Endothelial cell of umbilical vein (primary cell): Measurements from ENCODE around the gene TRMT112. TPM values are rescaled to one million over a fixed set of nuclear protein-coding genes. Genes with fewer than 3 reads are reported as not detected.
A peak's percentile ranks its signal among the peaks of the same experiment; 100 is the strongest.

Source experiments
- BruUV-seq: library from RNA; stranded (reverse); fragments of 400-500 nt; replicated peaks from 2 replicates; lab custom pipeline; 2021; lab: Mats Ljungman, UMichigan
- CTCF ChIA-PET: fragments of 300-600, 350-600 bp; sonication (Branson Sonifier 250); formaldehyde crosslinking; loops from one replicate; lab custom pipeline; 2021; ENCODE audit warnings: antibody characterized with exemption, inconsistent platforms; lab: Charles Lee
- POLR2A ChIA-PET: fragments of 300-600, 350-600 bp; sonication (Branson Sonifier 250); formaldehyde crosslinking; loops from one replicate; lab custom pipeline; 2021; ENCODE audit warnings: antibody characterized with exemption, inconsistent platforms; lab: Charles Lee
- DNase-seq: peaks from one replicate; pipeline ENCODE4 v3.0.0-alpha.2; 2011; ENCODE audit warnings: low read depth, low spot score
- FAIRE-seq: peaks from 2 replicates; lab custom pipeline; 2011; peaks lifted over from hg19 to GRCh38; lab: Jason Lieb, UNC
- H2AFZ ChIP-seq: 2 replicates; pipeline ENCODE4 v1.6.0; 2012; ENCODE audit warnings: low read depth, low read length, control low read depth, inconsistent platforms
- H3K27ac ChIP-seq: 2 replicates; pipeline ENCODE4 v1.5.1; 2011; ENCODE audit warnings: low read depth, mild to moderate bottlenecking, control low read depth, low read length, moderate library complexity; ENCODE audit not compliant: insufficient read depth
- H3K27me3 ChIP-seq, 2 experiments: 2 replicates each; pipeline versions ENCODE4 v1.6.0 to v1.6.1; 2011; ENCODE audit warnings: low read length in 2 of 2, mixed read lengths in 1 of 2; ENCODE audit not compliant: control insufficient read depth in 2 of 2, insufficient read depth in 2 of 2
- H3K36me3 ChIP-seq, 2 experiments: 2 replicates in 1 of 2; 3 replicates in 1 of 2; pipeline ENCODE4 v1.5.1; 2011; ENCODE audit warnings: low read length in 2 of 2, mild to moderate bottlenecking in 1 of 2, moderate library complexity in 1 of 2; ENCODE audit not compliant: control insufficient read depth in 2 of 2, insufficient read depth in 2 of 2; ENCODE audit errors: extremely low read depth in 1 of 2
- H3K4me1 ChIP-seq: 3 replicates; pipeline ENCODE4 v1.5.1; 2011; ENCODE audit warnings: mild to moderate bottlenecking, low read length; ENCODE audit not compliant: control insufficient read depth, insufficient read depth; ENCODE audit errors: extremely low read depth
- H3K4me2 ChIP-seq: 2 replicates; pipeline ENCODE4 v1.6.1; 2011; ENCODE audit warnings: low read length, control low read depth, mixed read lengths; ENCODE audit not compliant: insufficient read depth
- H3K4me3 ChIP-seq, 3 experiments: fragments of 200-600 bp in 1 of 3; sonication (generic), shearing (Covaris generic) in 1 of 3; replicated peaks in 1 of 3; 2 replicates each; pipeline ENCODE4 v1.5.1; 2011 to 2016; ENCODE audit warnings: control low read depth in 3 of 3, low read length in 3 of 3, mild to moderate bottlenecking in 2 of 3, inconsistent platforms in 1 of 3, low read depth in 1 of 3, moderate library complexity in 1 of 3; ENCODE audit not compliant: insufficient read depth in 1 of 3
- H3K79me2 ChIP-seq: 2 replicates; pipeline ENCODE4 v1.6.0; 2012; ENCODE audit warnings: low read length, inconsistent platforms; ENCODE audit not compliant: control insufficient read depth, insufficient read depth
- H3K9ac ChIP-seq: replicated peaks from 2 replicates; pipeline ENCODE3; 2011; ENCODE audit warnings: low read length, control low read depth; ENCODE audit not compliant: insufficient read depth; ENCODE audit errors: extremely low read depth
- H3K9me1 ChIP-seq: replicated peaks from 3 replicates; pipeline ENCODE4 v1.6.0; 2011; ENCODE audit warnings: mild to moderate bottlenecking, low read length; ENCODE audit not compliant: control insufficient read depth, insufficient read depth; ENCODE audit errors: extremely low read depth
- H3K9me3 ChIP-seq: replicated peaks from 2 replicates; pipeline ENCODE4 v1.5.1; 2012; ENCODE audit warnings: low read length, inconsistent platforms; ENCODE audit not compliant: control insufficient read depth, insufficient read depth
- H4K20me1 ChIP-seq: replicated peaks from 2 replicates; pipeline ENCODE3; 2011; ENCODE audit warnings: mild to moderate bottlenecking, low read length; ENCODE audit not compliant: control insufficient read depth, insufficient read depth; ENCODE audit errors: extremely low read depth
- CTCF ChIP-seq, 2 donors: IDR thresholded peaks; 1 replicate in 1 of 2; 2 replicates in 1 of 2; pipeline ENCODE4 v1.5.1; 2011; ENCODE audit warnings: low read length in 2 of 2, mild to moderate bottlenecking in 2 of 2, moderate library complexity in 2 of 2, control low read depth in 1 of 2, inconsistent platforms in 1 of 2, low read depth in 1 of 2; ENCODE audit not compliant: insufficient read depth in 1 of 2; ENCODE audit errors: extremely low read depth in 1 of 2
- EZH2 ChIP-seq: IDR thresholded peaks from 2 replicates; pipeline ENCODE4 v1.6.1; 2012; ENCODE audit warnings: borderline replicate concordance, low read depth, mild to moderate bottlenecking, moderate library complexity, low read length, inconsistent platforms; ENCODE audit not compliant: severe bottlenecking
- FOS ChIP-seq: IDR thresholded peaks from 2 replicates; pipeline ENCODE4 v1.6.1; 2011; ENCODE audit warnings: mild to moderate bottlenecking, low read length, moderate library complexity, borderline replicate concordance; ENCODE audit not compliant: insufficient read depth
- GATA2 ChIP-seq: IDR thresholded peaks from 2 replicates; pipeline ENCODE4 v1.7.0; 2011; ENCODE audit warnings: low read depth, mild to moderate bottlenecking, moderate library complexity, mixed read lengths, low read length; ENCODE audit not compliant: insufficient read length, insufficient read depth
- JUN ChIP-seq: IDR thresholded peaks from 2 replicates; pipeline ENCODE4 v1.6.1; 2011; ENCODE audit warnings: borderline replicate concordance, low read depth; ENCODE audit not compliant: insufficient read length, insufficient read depth
- MAX ChIP-seq: IDR thresholded peaks from 2 replicates; pipeline ENCODE4 v1.6.1; 2011; ENCODE audit not compliant: insufficient read depth, insufficient read length
- MYC ChIP-seq: IDR thresholded peaks from one replicate; pipeline ENCODE4 v1.6.1; 2011; ENCODE audit warnings: mild to moderate bottlenecking, low read depth, low read length
- POLR2A ChIP-seq: IDR thresholded peaks from 2 replicates; pipeline ENCODE4 v1.6.1; 2012; ENCODE audit warnings: low read depth, mild to moderate bottlenecking, control low read depth, low read length
- POLR2AphosphoS5 ChIP-seq: IDR thresholded peaks from 2 replicates; pipeline ENCODE4 v1.6.1; 2012; ENCODE audit warnings: low read depth, mild to moderate bottlenecking, control low read depth, low read length, moderate library complexity; ENCODE audit not compliant: insufficient read depth
- dilution Hi-C: fragments of 300-500 bp; cut with MboI; formaldehyde crosslinking; loops from one replicate; pipeline ENCODE4 v1.15.0; 2019; ENCODE audit warnings: low sequenced_read_pairs; ENCODE audit not compliant: extremely low pct_ligation_motif_present
- intact Hi-C: fragments of 100-400 bp; cut with micrococcal nuclease; formaldehyde crosslinking; loops from one replicate; pipeline ENCODE4 v1.10.0; 2022
- polyA plus RNA-seq, 4 experiments: library from polyadenylated mRNA; depleted of rRNA in 3 of 4; stranded (reverse) in 3 of 4; unstranded in 1 of 4; fragments of >200 nt; gene quantifications; 2 replicates each; pipeline versions ENCODE4 v1.2.1 to v1.2.3, GENCODE V29; 2011 to 2012; ENCODE audit warnings: missing spikeins in 1 of 4
- total RNA-seq: library from RNA; stranded (reverse); gene quantifications from 2 replicates; pipeline ENCODE4 v1.2.3, GENCODE V29; 2021

Gene TRMT112
- total and polyA plus RNA-seq, 2 donors (not counting 3 experiments of a cell fraction or from before 2014, with no cell fraction given): 195 to 575 TPM

- Histone ChIP-seq H3K79me2 (peaks cover 10% of the 10 kb centered on the region), H4K20me1 (no peaks in the 10 kb centered on the region), H2AFZ (peak within 1 kb of the TSS; percentile 69), H3K4me1 (peaks cover 22% of the 10 kb centered on the region), H3K9me1 (no peaks in the 10 kb centered on the region), H3K36me3 (peaks cover 5 to 15% of the 10 kb centered on the region in 2 experiments), H3K27me3 (no peaks in the 10 kb centered on the region), H3K9ac (peak within 1 kb of the TSS; percentile 44), H3K4me2 (peak within 1 kb of the TSS; percentile 57), H3K27ac (peak within 1 kb of the TSS; percentile 70), H3K9me3 (no peaks in the 10 kb centered on the region), H3K4me3 (peak within 1 kb of the TSS; percentile 11 to 91 (median 33))
- ChIA-PET CTCF (interaction anchor here (1.2 to 4.5 kb wide), 4 partner anchors 15 to 58 kb away, joined by 3 to 107 read pairs (median 10); partner anchors contain the start of genes PRDX5 and TRMT112), POLR2A (no interaction called here)
- TSS peak; percentile 23 for BruUV-seq
- dilution Hi-C loops: no loop called here
- peak; percentile 60 for FAIRE-seq
- no peak for TF ChIP-seq MAX
- TF ChIP-seq GATA2: no peak
- peak; percentile 92 for TF ChIP-seq POLR2A
- TF ChIP-seq EZH2: no peak
- TF ChIP-seq FOS: peak; percentile 36
- TF ChIP-seq JUN: no peak
- no peak for TF ChIP-seq CTCF (IDR thresholded peaks at IDR 0.05; ENCODE audit: extremely low read depth in 1 of 2, insufficient read depth in 1 of 2, low read depth in 1 of 2, low read length in 2 of 2)
- TF ChIP-seq MYC: no peak
- TF ChIP-seq POLR2AphosphoS5: peak; percentile 83
- peak; percentile 60 for DNase-seq
- intact Hi-C loops: loop anchor here (1.0 to 5.0 kb wide), 2 partner anchors 41 to 117 kb away; partner anchors contain the start of genes FKBP2 and PRDX5
Observed at GRCh38 chr11:64358907-64359711, 41.8 kb upstream of the TRMT112 start, which contains the start of gene RPS6KA4. TSS of gene RPS6KA4 (plus strand) at chr11:64359162. CDS start at chr11:64359236, 74 bp downstream.
